Right atrium auricular region (tissue), 2 donors: ENCODE data around the gene REEP5. TPM values are rescaled to one million over a fixed set of nuclear protein-coding genes. Genes with fewer than 3 reads are reported as not detected.

ENCODE experiments used
- DNase-seq: peaks from one replicate; pipeline ENCODE4 v3.0.0-alpha.2; 2019; ENCODE audit warnings: low spot score
- H3K27ac ChIP-seq, 2 donors: fragments of 200-600 bp; sonication (generic); 1 replicate in 1 of 2; 2 replicates in 1 of 2; pipeline ENCODE4 v1.5.1; 2016 to 2019
- H3K27me3 ChIP-seq, 2 donors: fragments of 200-600 bp; sonication (generic); one replicate each; pipeline versions ENCODE4 v1.5.1 to v1.6.0; 2017 to 2019
- H3K36me3 ChIP-seq: fragments of 200-600 bp; sonication (generic); one replicate; pipeline ENCODE4 v1.5.1; 2016
- H3K4me1 ChIP-seq, 2 donors: fragments of 200-600 bp; sonication (generic); one replicate each; pipeline versions ENCODE4 v1.5.1 to v1.6.0; 2017 to 2019
- H3K4me3 ChIP-seq, 2 donors: fragments of 200-600 bp; sonication (generic); 1 replicate in 1 of 2; 2 replicates in 1 of 2; pipeline ENCODE4 v1.5.1; 2017 to 2019; ENCODE audit warnings: mild to moderate bottlenecking in 1 of 2, moderate library complexity in 1 of 2
- H3K9me3 ChIP-seq, 2 donors: fragments of 200-600 bp; sonication (generic); one replicate each; pipeline ENCODE4 v1.5.1; 2019
- total RNA-seq, 2 donors: library from RNA; depleted of rRNA; stranded (reverse); fragments of >200 nt; gene quantifications; one replicate each; pipeline ENCODE4 v1.1.0, GENCODE V29; 2016
- TF ChIP-seq, protein P1 (sequence below), 2 donors: fragments of 200-600 bp; sonication (generic); IDR thresholded peaks; one replicate each; pipeline ENCODE4 v1.5.1; 2019; ENCODE audit warnings: antibody characterized with exemption in 2 of 2

Gene REEP5
- total RNA-seq, 2 donors from 2014 or later: 77.7 to 140 TPM

DNA sequence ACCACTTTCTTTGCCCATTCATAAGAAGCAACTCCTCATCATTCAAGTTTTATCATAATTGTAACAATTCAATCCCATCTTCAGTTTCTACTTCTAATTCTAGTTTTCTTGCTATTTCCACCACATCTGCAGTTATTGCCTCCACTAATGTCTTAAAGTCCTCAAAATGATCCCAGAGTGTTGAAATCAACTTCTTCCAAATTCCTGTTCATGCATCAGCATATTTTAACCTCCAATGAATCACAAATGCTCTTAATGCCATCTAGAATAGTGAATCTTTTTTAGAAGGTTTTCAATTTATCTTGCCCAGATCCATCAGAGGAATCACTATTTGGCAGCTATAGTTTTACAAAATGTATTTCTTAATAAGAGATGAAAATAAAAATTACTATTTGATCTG, 64.2 kb downstream of the REEP5 start:
- Histone ChIP-seq H3K27me3 (no peaks in the 10 kb centered on the region), H3K9me3 (no peaks in the 10 kb centered on the region), H3K4me1 (peaks cover 0 to 20% of the 10 kb centered on the region in 2 donors), H3K4me3 (no peak overlapping the region), H3K27ac (no peak overlapping the region), H3K36me3 (no peaks in the 10 kb centered on the region)
- no peak for DNase-seq
- TF ChIP-seq, protein P1, sequence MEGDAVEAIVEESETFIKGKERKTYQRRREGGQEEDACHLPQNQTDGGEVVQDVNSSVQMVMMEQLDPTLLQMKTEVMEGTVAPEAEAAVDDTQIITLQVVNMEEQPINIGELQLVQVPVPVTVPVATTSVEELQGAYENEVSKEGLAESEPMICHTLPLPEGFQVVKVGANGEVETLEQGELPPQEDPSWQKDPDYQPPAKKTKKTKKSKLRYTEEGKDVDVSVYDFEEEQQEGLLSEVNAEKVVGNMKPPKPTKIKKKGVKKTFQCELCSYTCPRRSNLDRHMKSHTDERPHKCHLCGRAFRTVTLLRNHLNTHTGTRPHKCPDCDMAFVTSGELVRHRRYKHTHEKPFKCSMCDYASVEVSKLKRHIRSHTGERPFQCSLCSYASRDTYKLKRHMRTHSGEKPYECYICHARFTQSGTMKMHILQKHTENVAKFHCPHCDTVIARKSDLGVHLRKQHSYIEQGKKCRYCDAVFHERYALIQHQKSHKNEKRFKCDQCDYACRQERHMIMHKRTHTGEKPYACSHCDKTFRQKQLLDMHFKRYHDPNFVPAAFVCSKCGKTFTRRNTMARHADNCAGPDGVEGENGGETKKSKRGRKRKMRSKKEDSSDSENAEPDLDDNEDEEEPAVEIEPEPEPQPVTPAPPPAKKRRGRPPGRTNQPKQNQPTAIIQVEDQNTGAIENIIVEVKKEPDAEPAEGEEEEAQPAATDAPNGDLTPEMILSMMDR (IDR thresholded peaks at IDR 0.05): no peak

DNA sequence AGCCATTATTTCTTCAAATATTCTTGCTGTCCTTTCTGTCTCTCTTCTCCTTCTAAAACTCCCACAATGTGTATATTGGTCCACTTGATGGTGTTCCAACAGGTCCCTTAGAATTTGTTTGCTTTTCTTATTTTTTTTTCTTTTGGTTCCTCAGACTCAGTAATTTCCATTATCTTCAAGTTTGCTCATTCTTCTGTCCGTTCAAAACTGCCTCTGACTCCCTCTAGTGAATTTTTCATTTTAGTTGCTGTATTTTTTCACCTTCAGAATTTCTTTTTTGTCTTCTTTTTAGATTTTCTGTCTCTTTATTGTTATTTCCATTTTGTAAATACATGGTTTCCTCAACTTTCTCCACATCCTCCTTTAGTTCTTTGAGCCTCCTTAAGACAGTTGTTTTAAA, 67.4 kb downstream of the REEP5 start:
- DNase-seq: no peak
- H3K4me3 ChIP-seq: no peak overlapping the region
- H3K4me1 ChIP-seq: no peaks in the 10 kb centered on the region
- no peaks in the 10 kb centered on the region for H3K27me3 ChIP-seq
- no peaks in the 10 kb centered on the region for H3K9me3 ChIP-seq
- TF ChIP-seq, protein P1 (IDR thresholded peaks at IDR 0.05): no peak
- no peaks in the 10 kb centered on the region for H3K36me3 ChIP-seq
- H3K27ac ChIP-seq: no peak overlapping the region

DNA sequence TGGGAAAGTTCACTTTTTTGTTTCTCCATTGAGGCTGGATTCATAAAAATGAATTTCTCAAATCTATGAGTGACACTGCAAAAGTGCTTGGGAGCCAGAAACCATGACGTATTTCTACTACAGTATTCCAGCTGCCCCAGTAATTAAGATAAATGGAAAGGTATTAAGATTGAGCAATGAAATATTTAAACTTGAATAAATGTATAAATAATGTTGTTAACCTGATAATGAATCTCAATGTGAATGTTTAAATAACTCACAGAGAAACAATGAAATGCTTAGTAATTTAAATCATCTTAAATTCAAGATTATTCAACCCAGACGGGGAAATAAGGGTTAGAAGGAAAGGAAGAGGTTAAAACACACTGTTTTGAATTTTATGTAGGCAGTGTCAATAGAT, 72.1 kb downstream of the REEP5 start:
- Histone ChIP-seq H3K4me3 (no peak overlapping the region), H3K36me3 (no peaks in the 10 kb centered on the region), H3K9me3 (no peaks in the 10 kb centered on the region), H3K27me3 (no peaks in the 10 kb centered on the region), H3K27ac (no peak overlapping the region), H3K4me1 (no peaks in the 10 kb centered on the region)
- TF ChIP-seq, protein P1 (IDR thresholded peaks at IDR 0.05): no peak
- DNase-seq: no peak

DNA sequence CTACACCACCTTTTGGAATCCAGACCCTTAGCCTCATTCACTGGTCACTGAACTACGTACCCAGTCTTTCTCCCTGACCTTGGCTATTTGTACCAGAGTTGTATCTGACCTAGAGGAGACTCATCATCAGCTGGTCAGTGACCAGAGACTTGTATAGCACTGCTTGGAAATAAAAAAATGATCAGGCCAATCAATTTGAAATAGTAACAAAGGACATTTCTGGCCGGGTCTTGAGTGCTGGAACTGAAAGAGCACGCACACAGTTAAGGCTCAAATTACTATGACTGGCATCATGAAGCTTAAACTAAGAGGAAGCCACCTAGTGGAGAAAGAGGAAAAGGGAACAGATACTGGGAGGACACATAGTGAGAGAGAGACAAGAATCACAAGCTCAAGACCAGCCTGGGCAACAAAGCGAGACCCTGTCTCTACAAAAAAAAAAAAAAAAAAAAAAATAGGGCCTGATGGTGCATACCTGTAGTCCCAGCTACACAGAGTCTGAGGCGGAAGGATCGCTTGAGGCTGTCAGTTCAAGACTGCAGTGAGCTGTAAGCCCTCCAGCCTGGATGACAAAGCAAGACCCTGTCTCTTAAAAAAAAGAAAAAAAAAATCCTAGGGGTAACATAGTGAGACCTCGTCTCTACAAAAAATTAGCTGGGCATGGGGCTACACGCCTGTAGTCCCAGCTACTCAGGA, 73.8 kb downstream of the REEP5 start:
- TF ChIP-seq, protein P1 (IDR thresholded peaks at IDR 0.05): peak; percentile 43 to 65
- no peak overlapping the region for H3K4me3 ChIP-seq
- H3K9me3 ChIP-seq: no peaks in the 10 kb centered on the region
- H3K36me3 ChIP-seq: no peaks in the 10 kb centered on the region
- H3K27ac ChIP-seq: peak overlapping the region in 1 of 2 donors; percentile 0
- DNase-seq: no peak
- H3K4me1 ChIP-seq: no peaks in the 10 kb centered on the region
- H3K27me3 ChIP-seq: no peaks in the 10 kb centered on the region

DNA sequence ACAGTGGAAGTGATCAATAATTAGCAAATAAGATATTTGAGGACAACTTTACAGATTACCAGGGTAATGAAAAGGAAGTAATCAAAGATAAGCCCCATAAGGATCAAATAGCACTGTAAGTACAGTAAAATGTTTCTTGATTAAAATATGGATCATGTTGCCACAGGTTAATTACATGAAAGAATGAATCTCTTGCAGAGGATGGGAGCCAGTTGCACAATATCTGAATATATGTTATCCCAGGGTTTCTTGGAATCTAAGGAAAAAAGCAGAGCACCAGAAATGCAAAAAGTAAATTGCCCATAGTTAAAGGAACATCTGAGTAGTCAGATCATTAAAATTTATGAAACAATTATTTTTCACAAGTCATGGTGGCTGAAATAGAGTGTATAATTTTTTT, 74.7 kb downstream of the REEP5 start:
- H3K36me3 ChIP-seq: no peaks in the 10 kb centered on the region
- H3K9me3 ChIP-seq: no peaks in the 10 kb centered on the region
- H3K27me3 ChIP-seq: no peaks in the 10 kb centered on the region
- TF ChIP-seq, protein P1 (IDR thresholded peaks at IDR 0.05): no peak
- no peak overlapping the region for H3K4me3 ChIP-seq
- H3K27ac ChIP-seq: no peak overlapping the region
- H3K4me1 ChIP-seq: no peaks in the 10 kb centered on the region
- no peak for DNase-seq

DNA sequence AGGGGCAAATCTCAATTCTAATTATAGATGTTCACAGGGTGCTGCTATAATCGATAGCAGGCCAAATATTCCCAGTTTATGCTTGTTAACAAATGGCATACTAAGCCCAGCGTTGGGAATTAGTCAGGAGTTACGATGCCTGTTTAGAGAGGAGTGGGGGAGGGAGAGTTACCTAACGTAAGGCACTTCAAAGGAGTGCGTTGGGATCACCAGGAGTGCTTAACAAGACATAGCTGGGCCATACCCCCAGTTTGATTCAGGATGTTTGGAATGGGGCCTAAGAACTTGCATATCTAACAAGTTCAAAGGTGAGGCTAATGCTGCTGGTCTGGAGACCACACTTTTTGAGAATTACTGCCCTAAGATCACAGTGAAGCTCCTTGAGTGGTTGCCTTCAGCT, 75.5 kb downstream of the REEP5 start:
- H3K9me3 ChIP-seq: no peaks in the 10 kb centered on the region
- no peak overlapping the region for H3K27ac ChIP-seq
- no peaks in the 10 kb centered on the region for H3K27me3 ChIP-seq
- TF ChIP-seq, protein P1 (IDR thresholded peaks at IDR 0.05): no peak
- DNase-seq: no peak
- H3K36me3 ChIP-seq: no peaks in the 10 kb centered on the region
- H3K4me1 ChIP-seq: no peaks in the 10 kb centered on the region
- no peak overlapping the region for H3K4me3 ChIP-seq
